Caco-2 (cell line): ENCODE results near the gene HOXC13. TPM values are rescaled to one million over a fixed set of nuclear protein-coding genes. Genes with fewer than 3 reads are reported as not detected.

Source experiments
- BruUV-seq: library from RNA; stranded (reverse); fragments of 400-500 nt; replicated peaks from 2 replicates; lab custom pipeline; 2021; lab: Mats Ljungman, UMichigan
- CTCF ChIA-PET: fragments of 300-600 bp; sonication (Branson Sonifier 250); formaldehyde crosslinking; loops from one replicate; lab custom pipeline; 2022; ENCODE audit warnings: antibody characterized with exemption; lab: Charles Lee
- POLR2A ChIA-PET: fragments of 300-600 bp; sonication (Branson Sonifier 250); formaldehyde crosslinking; loops from one replicate; lab custom pipeline; 2022; ENCODE audit warnings: antibody characterized with exemption; lab: Charles Lee
- DNase-seq, 2 experiments: peaks; one replicate each; pipeline versions ENCODE4 v3.0.0 to v3.0.0-alpha.2; 2020 to 2022
- H3K27me3 ChIP-seq: replicated peaks from 2 replicates; pipeline ENCODE4 v1.6.0; 2011; ENCODE audit warnings: low read length; ENCODE audit not compliant: control insufficient read depth, insufficient read depth
- H3K36me3 ChIP-seq: 2 replicates; pipeline ENCODE4 v1.5.1; 2011; ENCODE audit warnings: low read length; ENCODE audit not compliant: control insufficient read depth, insufficient read depth
- H3K4me1 ChIP-seq: fragments of 250-450 bp; sonication (Bioruptor Pico); 2 replicates; pipeline ENCODE4 v1.5.1; 2020; ENCODE audit warnings: mild to moderate bottlenecking
- H3K4me3 ChIP-seq: 2 replicates; pipeline ENCODE4 v1.5.1; 2011; ENCODE audit warnings: low read depth, mild to moderate bottlenecking, control low read depth, low read length
- H3K9me3 ChIP-seq: fragments of 250-450 bp; sonication (Bioruptor Pico); 2 replicates; pipeline ENCODE4 v1.5.1; 2020; ENCODE audit warnings: mild to moderate bottlenecking, moderate library complexity
- H3K27ac Mint-ChIP-seq: one replicate; pipeline ENCODE4 v1.8.0; 2022; ENCODE audit warnings: mixed read lengths; ENCODE audit not compliant: unreplicated experiment
- H3K27me3 Mint-ChIP-seq: one replicate; pipeline ENCODE4 v1.8.0; 2022; ENCODE audit warnings: mixed read lengths; ENCODE audit not compliant: insufficient read depth, unreplicated experiment
- H3K36me3 Mint-ChIP-seq: one replicate; pipeline ENCODE4 v1.8.0; 2022; ENCODE audit warnings: mild to moderate bottlenecking, mixed read lengths; ENCODE audit not compliant: insufficient read depth, unreplicated experiment
- H3K4me1 Mint-ChIP-seq: one replicate; pipeline ENCODE4 v1.8.0; 2022; ENCODE audit warnings: low read depth, mixed read lengths; ENCODE audit not compliant: unreplicated experiment
- H3K4me3 Mint-ChIP-seq: one replicate; pipeline ENCODE4 v1.8.0; 2022; ENCODE audit warnings: mild to moderate bottlenecking, moderate library complexity, mixed read lengths; ENCODE audit not compliant: unreplicated experiment
- H3K9me3 Mint-ChIP-seq: one replicate; pipeline ENCODE4 v1.8.0; 2022; ENCODE audit warnings: mixed read lengths; ENCODE audit not compliant: unreplicated experiment
- intact Hi-C: fragments of 100-400 bp; cut with micrococcal nuclease; formaldehyde crosslinking; loops from one replicate; pipeline ENCODE4 v1.10.0; 2022; ENCODE audit not compliant: unreplicated experiment
- total RNA-seq: library from RNA; stranded (reverse); gene quantifications from 2 replicates; pipeline ENCODE4 v1.2.3, GENCODE V29; 2022
- TF ChIP-seq, protein P1 (sequence below), 2 experiments: fragments of 200-600 bp in 1 of 2; IDR thresholded peaks; 1 replicate in 1 of 2; 2 replicates in 1 of 2; pipeline versions ENCODE4 v1.5.1 to v1.8.0; 2011 to 2022; ENCODE audit warnings: antibody characterized with exemption in 1 of 2, control low read depth in 1 of 2, inconsistent platforms in 1 of 2, low read depth in 1 of 2, low read length in 1 of 2, mild to moderate bottlenecking in 1 of 2, moderate library complexity in 1 of 2; ENCODE audit not compliant: insufficient read depth in 1 of 2, severe bottlenecking in 1 of 2, unreplicated experiment in 1 of 2

The HOXC13 gene
- total RNA-seq, 1 experiment from 2014 or later: 6.4 TPM

DNA sequence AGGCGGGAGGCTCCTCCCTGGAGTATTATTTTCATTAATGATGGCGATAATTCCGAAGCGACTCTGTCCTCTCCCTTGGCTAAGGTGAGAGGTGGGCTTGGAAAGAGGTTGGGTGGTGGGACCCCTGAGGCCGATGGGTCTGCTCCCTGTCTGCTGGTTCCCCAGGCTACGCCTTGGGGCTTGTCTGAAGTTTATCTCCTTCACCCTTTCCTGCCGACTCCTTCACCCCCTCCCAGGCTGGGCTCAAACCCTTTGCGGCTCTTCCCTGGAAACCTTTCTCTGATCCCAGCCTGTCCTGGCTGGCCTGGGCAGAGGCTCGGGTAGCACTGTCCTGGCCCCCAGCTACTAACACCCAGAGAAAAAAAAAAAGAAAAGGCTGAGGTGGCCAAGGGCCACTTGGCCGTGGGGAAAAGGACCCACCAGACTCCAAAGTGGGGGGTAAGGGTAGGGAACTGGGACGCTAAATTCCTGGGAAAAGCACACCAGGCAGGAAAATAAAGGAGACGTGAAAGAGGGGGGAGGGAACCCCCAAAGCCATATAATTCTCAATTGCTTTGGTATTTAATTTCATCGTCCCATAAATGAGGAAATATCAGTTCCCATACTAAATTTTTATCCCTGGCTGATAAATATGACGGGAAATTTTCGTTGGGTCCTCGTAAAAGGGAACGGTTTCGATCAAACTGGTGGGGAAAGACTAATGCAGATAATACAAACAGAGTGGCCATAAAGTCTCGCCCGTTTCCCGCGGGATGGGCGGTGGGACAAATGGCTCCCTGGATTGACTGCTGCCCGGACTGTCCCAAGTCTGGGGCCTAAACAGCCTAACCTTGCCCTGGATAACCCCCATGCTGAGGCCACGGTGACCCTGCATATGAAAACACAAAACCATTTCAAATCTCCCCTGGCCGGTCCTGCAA lies 44.3 kb downstream of the HOXC13 start:
- Histone ChIP-seq H3K27me3 (no peaks in the 10 kb centered on the region), H3K4me1 (peaks cover 43% of the 10 kb centered on the region), H3K4me3 (no peak overlapping the region), H3K36me3 (no peaks in the 10 kb centered on the region; the same call in 1 of the 2 replicates), H3K9me3 (no peaks in the 10 kb centered on the region)
- Mint-ChIP-seq H3K27me3 (no peaks in the 10 kb centered on the region), H3K4me3 (no peak overlapping the region), H3K27ac (no peak overlapping the region), H3K36me3 (peaks cover 9% of the 10 kb centered on the region), H3K4me1 (peaks cover 23% of the 10 kb centered on the region), H3K9me3 (no peaks in the 10 kb centered on the region)
- TF ChIP-seq, protein P1, sequence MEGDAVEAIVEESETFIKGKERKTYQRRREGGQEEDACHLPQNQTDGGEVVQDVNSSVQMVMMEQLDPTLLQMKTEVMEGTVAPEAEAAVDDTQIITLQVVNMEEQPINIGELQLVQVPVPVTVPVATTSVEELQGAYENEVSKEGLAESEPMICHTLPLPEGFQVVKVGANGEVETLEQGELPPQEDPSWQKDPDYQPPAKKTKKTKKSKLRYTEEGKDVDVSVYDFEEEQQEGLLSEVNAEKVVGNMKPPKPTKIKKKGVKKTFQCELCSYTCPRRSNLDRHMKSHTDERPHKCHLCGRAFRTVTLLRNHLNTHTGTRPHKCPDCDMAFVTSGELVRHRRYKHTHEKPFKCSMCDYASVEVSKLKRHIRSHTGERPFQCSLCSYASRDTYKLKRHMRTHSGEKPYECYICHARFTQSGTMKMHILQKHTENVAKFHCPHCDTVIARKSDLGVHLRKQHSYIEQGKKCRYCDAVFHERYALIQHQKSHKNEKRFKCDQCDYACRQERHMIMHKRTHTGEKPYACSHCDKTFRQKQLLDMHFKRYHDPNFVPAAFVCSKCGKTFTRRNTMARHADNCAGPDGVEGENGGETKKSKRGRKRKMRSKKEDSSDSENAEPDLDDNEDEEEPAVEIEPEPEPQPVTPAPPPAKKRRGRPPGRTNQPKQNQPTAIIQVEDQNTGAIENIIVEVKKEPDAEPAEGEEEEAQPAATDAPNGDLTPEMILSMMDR (IDR thresholded peaks at IDR 0.05; ENCODE audit: insufficient read depth in 1 of 2, low read depth in 1 of 2, low read length in 1 of 2, severe bottlenecking in 1 of 2, unreplicated experiment in 1 of 2): no peak
- DNase-seq: no peak
- CTCF ChIA-PET: no interaction called here
- intact Hi-C loops: no loop called here
- BruUV-seq: no TSS peak
- POLR2A ChIA-PET: no interaction called here

DNA sequence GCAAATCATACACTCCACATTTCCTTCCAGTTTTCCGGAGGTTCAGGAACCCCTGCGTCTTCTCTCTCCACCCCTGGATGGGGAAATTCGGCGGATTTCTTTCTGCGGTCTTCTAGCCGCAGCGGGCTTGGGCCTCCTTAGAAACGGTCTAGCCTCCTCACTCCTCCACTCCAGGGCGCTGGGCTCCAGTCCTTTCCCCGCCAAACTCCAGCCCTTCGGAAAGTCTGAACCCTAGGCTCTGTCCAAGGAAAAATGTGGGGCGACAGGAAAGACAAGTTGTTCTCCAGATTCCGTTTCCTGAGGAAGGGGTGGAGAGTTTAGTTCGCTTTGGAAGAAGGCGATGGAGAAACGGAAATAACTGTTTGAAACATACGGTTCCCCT lies 44.9 kb downstream of the HOXC13 start:
- H3K9me3 ChIP-seq: no peaks in the 10 kb centered on the region
- ChIA-PET CTCF (no interaction called here), POLR2A (no interaction called here)
- peaks cover 48% of the 10 kb centered on the region for H3K4me1 ChIP-seq
- no peaks in the 10 kb centered on the region; the same call in 1 of the 2 replicates for H3K36me3 ChIP-seq
- intact Hi-C loops: no loop called here
- Mint-ChIP-seq H3K27me3 (no peaks in the 10 kb centered on the region), H3K4me1 (peaks cover 28% of the 10 kb centered on the region), H3K36me3 (peaks cover 9% of the 10 kb centered on the region), H3K4me3 (no peak overlapping the region), H3K27ac (no peak overlapping the region), H3K9me3 (no peaks in the 10 kb centered on the region)
- TF ChIP-seq, protein P1 (IDR thresholded peaks at IDR 0.05; ENCODE audit: insufficient read depth in 1 of 2, low read depth in 1 of 2, low read length in 1 of 2, severe bottlenecking in 1 of 2, unreplicated experiment in 1 of 2): no peak
- no peak overlapping the region for H3K4me3 ChIP-seq
- peak in 1 of 2 experiments; percentile 30 for DNase-seq
- no peaks in the 10 kb centered on the region for H3K27me3 ChIP-seq
- no TSS peak for BruUV-seq

DNA sequence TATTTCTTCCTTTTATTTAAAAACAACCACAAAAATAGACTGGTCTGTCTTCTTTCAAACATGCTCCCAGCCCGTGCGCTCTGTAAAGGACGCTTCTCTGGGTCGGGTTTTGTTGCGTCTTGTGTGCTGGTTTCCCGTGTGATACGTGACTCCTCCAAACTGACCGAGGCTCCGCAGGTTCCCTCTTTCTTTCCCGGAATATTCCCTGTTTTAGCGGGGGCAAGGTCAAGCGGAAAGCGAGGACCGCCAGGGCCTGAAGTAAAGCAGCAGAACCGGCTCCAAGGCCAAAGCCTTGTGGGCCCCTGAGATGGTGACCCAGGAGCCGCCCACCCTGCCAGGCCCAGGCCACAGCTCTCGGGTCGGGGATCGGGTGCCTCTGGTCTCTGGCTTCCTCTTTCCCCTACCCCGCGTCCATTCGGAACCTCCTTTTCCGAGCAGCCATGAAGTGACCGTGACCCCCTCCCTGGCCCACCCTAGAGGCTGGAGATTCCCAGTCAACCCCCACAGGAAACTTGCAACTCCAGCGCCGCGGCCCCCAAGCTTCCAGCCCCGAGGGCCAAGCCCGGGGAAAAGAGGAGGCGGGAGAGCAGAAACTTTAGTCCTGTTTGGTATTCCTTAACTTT lies 45.4 kb downstream of the HOXC13 start:
- no peaks in the 10 kb centered on the region; the same call in 1 of the 2 replicates for H3K36me3 ChIP-seq
- no peak for DNase-seq
- Mint-ChIP-seq H3K4me3 (no peak overlapping the region), H3K27me3 (no peaks in the 10 kb centered on the region), H3K4me1 (peaks cover 29% of the 10 kb centered on the region), H3K9me3 (no peaks in the 10 kb centered on the region), H3K36me3 (peaks cover 9% of the 10 kb centered on the region), H3K27ac (no peak overlapping the region)
- POLR2A ChIA-PET: no interaction called here
- CTCF ChIA-PET: interaction anchor here (1.0 to 2.4 kb wide), 4 partner anchors 33 to 230 kb away, joined by 3 to 15 read pairs (median 8); no protein-coding TSS in a partner anchor
- no peak overlapping the region for H3K4me3 ChIP-seq
- BruUV-seq: no TSS peak
- H3K9me3 ChIP-seq: no peaks in the 10 kb centered on the region
- intact Hi-C loops: loop anchor here (1.0 kb wide), 1 partner anchor 230 kb away; no protein-coding TSS in a partner anchor
- TF ChIP-seq, protein P1 (IDR thresholded peaks at IDR 0.05; ENCODE audit: insufficient read depth in 1 of 2, low read depth in 1 of 2, low read length in 1 of 2, severe bottlenecking in 1 of 2, unreplicated experiment in 1 of 2): no peak
- H3K4me1 ChIP-seq: peaks cover 50% of the 10 kb centered on the region
- no peaks in the 10 kb centered on the region for H3K27me3 ChIP-seq
